SK-N-SH treated with all-trans-retinoic acid at 6 μM for 48 hours (cell line): ENCODE results near the gene TXNDC11.

Experiments
- ATAC-seq: fragments of 200-7000 bp; cut with Tn5 transposase; 3 replicates; pipeline ENCODE4 v1.9.1; 2020; ENCODE audit warnings: mild to moderate bottlenecking, moderate library complexity
- ARNTL ChIP-seq: fragments of 450-650 bp; formaldehyde crosslinking; IDR thresholded peaks from 2 replicates; pipeline ENCODE4 v1.5.0; 2020; ENCODE audit warnings: low read depth, mild to moderate bottlenecking, moderate library complexity, borderline replicate concordance
- BACH2 ChIP-seq: fragments of 250-450 bp; sonication (Bioruptor Pico); IDR thresholded peaks from 2 replicates; pipeline ENCODE4 v1.9.0; 2021; ENCODE audit warnings: mild to moderate bottlenecking, borderline replicate concordance
- CSDC2 ChIP-seq: fragments of 250-450 bp; sonication (Bioruptor Pico); IDR thresholded peaks from 2 replicates; pipeline ENCODE4 v1.5.0; 2020; ENCODE audit warnings: mild to moderate bottlenecking, moderate library complexity
- ESRRG ChIP-seq: fragments of 250-450 bp; sonication (Bioruptor Pico); IDR thresholded peaks from 2 replicates; pipeline ENCODE4 v1.6.1; 2021; ENCODE audit warnings: mild to moderate bottlenecking
- ISL1 ChIP-seq: fragments of 250-450 bp; sonication (Bioruptor Pico); IDR thresholded peaks from 2 replicates; pipeline ENCODE4 v2.1.2; 2022; ENCODE audit warnings: mild to moderate bottlenecking, moderate library complexity
- OSR1 ChIP-seq: fragments of 250-450 bp; sonication (Bioruptor Pico); IDR thresholded peaks from 2 replicates; pipeline ENCODE4 v1.8.0; 2022; ENCODE audit warnings: moderate library complexity, mild to moderate bottlenecking, inconsistent platforms
- PPARA ChIP-seq: fragments of 250-450 bp; sonication (Bioruptor Pico); IDR thresholded peaks from 2 replicates; pipeline ENCODE4 v1.5.0; 2020; ENCODE audit warnings: mild to moderate bottlenecking, borderline replicate concordance
- RARB ChIP-seq: fragments of 250-450 bp; sonication (Bioruptor Pico); IDR thresholded peaks from 2 replicates; pipeline ENCODE4 v1.8.0; 2021; ENCODE audit warnings: mild to moderate bottlenecking, moderate library complexity
- SNAI2 ChIP-seq: fragments of 250-450 bp; sonication (Bioruptor Pico); IDR thresholded peaks from 2 replicates; pipeline ENCODE4 v1.5.0; 2020; ENCODE audit warnings: mild to moderate bottlenecking, moderate library complexity
- TCF4 ChIP-seq: fragments of 250-450 bp; sonication (Bioruptor Pico); IDR thresholded peaks from 2 replicates; pipeline ENCODE4 v1.8.0; 2021; ENCODE audit warnings: mild to moderate bottlenecking, moderate library complexity, borderline replicate concordance
- TOX ChIP-seq: fragments of 250-450 bp; sonication (Bioruptor Pico); IDR thresholded peaks from 2 replicates; pipeline ENCODE4 v1.8.0; 2021; ENCODE audit warnings: mild to moderate bottlenecking, moderate library complexity, borderline replicate concordance
- ZC3H10 ChIP-seq: fragments of 250-450 bp; sonication (Bioruptor Pico); IDR thresholded peaks from 2 replicates; pipeline ENCODE4 v1.5.1; 2021; ENCODE audit warnings: mild to moderate bottlenecking, moderate library complexity
- ZFP3 ChIP-seq: fragments of 250-450 bp; sonication (Bioruptor Pico); IDR thresholded peaks from 2 replicates; pipeline ENCODE4 v1.5.0; 2020; ENCODE audit warnings: mild to moderate bottlenecking, moderate library complexity
- ZFP30 ChIP-seq: fragments of 450-650 bp; formaldehyde crosslinking; IDR thresholded peaks from 2 replicates; pipeline ENCODE4 v1.5.0; 2022; ENCODE audit warnings: mild to moderate bottlenecking, moderate library complexity
- ZNF565 ChIP-seq: fragments of 450-650 bp; formaldehyde crosslinking; conservative IDR thresholded peaks from 2 replicates; pipeline ENCODE4 v1.5.0; 2020; ENCODE audit warnings: low read depth, mild to moderate bottlenecking, moderate library complexity
- ZNF70 ChIP-seq: fragments of 450-650 bp; formaldehyde crosslinking; IDR thresholded peaks from 2 replicates; pipeline ENCODE4 v1.5.0; 2020; ENCODE audit warnings: mild to moderate bottlenecking, moderate library complexity
- TF ChIP-seq, protein P1 (sequence below): fragments of 250-450 bp; sonication (Bioruptor Pico); IDR thresholded peaks from 2 replicates; pipeline ENCODE4 v1.5.0; 2020; ENCODE audit warnings: mild to moderate bottlenecking, moderate library complexity
- TF ChIP-seq, protein P2 (sequence below): fragments of 250-450 bp; sonication (Bioruptor Pico); IDR thresholded peaks from 2 replicates; pipeline ENCODE4 v1.5.1; 2020; ENCODE audit warnings: low read depth, mild to moderate bottlenecking, moderate library complexity
- TF ChIP-seq, protein P3 (sequence below): fragments of 250-450 bp; sonication (Bioruptor Pico); IDR thresholded peaks from 2 replicates; pipeline ENCODE4 v1.8.0; 2021; ENCODE audit warnings: low read depth, mild to moderate bottlenecking, moderate library complexity, borderline replicate concordance
- TF ChIP-seq, protein P4 (sequence below): fragments of 250-450 bp; sonication (Bioruptor Pico); IDR thresholded peaks from 2 replicates; pipeline ENCODE4 v1.5.1; 2021; ENCODE audit warnings: mild to moderate bottlenecking, moderate library complexity
- TF ChIP-seq, protein P5 (sequence below): fragments of 250-450 bp; sonication (Bioruptor Pico); IDR thresholded peaks from 2 replicates; pipeline ENCODE4 v1.8.0; 2020; ENCODE audit warnings: mild to moderate bottlenecking, moderate library complexity, borderline replicate concordance

Gene TXNDC11

DNA sequence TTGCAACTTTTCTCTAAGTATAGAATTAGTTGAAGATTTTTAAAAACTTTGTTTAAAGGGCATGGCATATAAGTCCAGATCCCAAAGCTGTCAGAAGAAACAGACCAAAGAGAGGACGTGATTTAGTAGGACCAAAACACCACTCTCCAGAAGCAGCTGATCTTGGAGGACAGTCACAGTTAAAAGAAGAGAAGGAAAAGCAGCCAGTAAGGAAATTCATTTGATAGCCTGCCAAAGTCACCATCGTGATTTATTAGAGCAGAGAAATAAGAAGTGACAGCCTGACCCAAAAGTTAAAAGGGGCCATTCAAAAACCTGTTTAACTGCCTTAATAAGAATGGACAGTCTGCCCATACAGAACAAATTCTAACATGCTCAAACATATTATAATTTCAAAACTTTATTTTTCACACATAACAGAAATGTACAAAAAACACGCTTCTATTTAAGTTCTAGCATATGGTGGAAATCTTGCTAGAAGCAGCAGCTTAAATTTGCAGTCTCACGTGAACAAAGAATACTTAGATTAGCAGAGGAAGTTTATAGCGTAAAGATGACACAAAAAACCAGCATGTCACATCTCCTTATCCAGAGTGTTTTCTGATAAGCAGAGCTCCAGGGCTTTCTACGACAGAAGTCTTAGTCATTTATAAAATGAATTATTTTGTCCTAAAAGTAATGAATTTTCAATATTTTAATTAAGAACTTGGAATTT, 37.2 kb downstream of the TXNDC11 start (continued):
- TF ChIP-seq, protein P1, sequence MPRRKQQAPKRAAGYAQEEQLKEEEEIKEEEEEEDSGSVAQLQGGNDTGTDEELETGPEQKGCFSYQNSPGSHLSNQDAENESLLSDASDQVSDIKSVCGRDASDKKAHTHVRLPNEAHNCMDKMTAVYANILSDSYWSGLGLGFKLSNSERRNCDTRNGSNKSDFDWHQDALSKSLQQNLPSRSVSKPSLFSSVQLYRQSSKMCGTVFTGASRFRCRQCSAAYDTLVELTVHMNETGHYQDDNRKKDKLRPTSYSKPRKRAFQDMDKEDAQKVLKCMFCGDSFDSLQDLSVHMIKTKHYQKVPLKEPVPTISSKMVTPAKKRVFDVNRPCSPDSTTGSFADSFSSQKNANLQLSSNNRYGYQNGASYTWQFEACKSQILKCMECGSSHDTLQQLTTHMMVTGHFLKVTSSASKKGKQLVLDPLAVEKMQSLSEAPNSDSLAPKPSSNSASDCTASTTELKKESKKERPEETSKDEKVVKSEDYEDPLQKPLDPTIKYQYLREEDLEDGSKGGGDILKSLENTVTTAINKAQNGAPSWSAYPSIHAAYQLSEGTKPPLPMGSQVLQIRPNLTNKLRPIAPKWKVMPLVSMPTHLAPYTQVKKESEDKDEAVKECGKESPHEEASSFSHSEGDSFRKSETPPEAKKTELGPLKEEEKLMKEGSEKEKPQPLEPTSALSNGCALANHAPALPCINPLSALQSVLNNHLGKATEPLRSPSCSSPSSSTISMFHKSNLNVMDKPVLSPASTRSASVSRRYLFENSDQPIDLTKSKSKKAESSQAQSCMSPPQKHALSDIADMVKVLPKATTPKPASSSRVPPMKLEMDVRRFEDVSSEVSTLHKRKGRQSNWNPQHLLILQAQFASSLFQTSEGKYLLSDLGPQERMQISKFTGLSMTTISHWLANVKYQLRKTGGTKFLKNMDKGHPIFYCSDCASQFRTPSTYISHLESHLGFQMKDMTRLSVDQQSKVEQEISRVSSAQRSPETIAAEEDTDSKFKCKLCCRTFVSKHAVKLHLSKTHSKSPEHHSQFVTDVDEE (CRISPR knock-in tag): no peak
- TF ChIP-seq ZNF70 (CRISPR knock-in tag): no peak
- TF ChIP-seq OSR1 (CRISPR knock-in tag): no peak
- no peak for TF ChIP-seq ZFP30 (CRISPR knock-in tag)
- TF ChIP-seq SNAI2 (CRISPR knock-in tag): no peak
- no peak for TF ChIP-seq ZNF565 (CRISPR knock-in tag)

DNA sequence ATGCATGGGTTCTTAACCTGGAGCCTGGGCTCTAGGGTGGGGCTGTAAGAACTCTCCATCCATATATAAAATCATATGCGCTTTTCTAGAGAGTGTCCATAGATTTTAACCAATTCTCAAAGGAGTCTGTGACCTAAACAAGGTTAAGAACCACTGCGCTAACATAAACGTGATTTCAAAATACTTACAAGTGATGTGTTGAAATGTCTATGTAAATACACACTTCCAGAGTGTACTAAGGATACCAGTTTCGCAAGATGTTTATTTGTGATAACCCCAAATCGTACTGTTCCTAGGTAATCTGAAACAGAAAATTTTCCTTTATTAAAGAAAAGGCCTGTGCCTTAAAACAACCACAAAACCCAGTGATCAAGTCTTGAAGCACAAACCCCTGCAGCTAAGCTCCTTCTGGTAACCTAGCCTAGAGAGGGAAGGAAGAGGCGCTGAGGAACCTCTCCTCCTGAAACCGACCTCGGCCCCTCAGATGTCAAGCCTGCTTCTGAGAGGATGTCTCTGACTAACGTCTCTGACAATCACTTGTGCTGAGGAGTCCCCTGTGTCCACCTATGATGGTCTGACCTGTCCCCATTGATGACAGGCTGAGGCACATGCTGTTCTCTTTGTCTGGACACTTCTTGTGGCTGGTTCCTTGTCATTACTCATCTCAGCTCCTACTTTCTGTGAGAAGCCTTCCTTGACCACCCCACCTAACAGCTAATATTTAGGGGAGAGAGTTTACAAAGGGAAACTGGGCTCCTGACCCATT, 42.2 kb downstream of the TXNDC11 start:
- TF ChIP-seq, protein P2, sequence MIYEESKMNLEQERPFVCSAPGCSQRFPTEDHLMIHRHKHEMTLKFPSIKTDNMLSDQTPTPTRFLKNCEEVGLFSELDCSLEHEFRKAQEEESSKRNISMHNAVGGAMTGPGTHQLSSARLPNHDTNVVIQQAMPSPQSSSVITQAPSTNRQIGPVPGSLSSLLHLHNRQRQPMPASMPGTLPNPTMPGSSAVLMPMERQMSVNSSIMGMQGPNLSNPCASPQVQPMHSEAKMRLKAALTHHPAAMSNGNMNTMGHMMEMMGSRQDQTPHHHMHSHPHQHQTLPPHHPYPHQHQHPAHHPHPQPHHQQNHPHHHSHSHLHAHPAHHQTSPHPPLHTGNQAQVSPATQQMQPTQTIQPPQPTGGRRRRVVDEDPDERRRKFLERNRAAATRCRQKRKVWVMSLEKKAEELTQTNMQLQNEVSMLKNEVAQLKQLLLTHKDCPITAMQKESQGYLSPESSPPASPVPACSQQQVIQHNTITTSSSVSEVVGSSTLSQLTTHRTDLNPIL (CRISPR knock-in tag): no peak
- TF ChIP-seq ZNF565 (CRISPR knock-in tag): no peak
- no peak for TF ChIP-seq ZFP30 (CRISPR knock-in tag)
- TF ChIP-seq ISL1 (CRISPR knock-in tag): no peak
- TF ChIP-seq TOX: no peak
- no peak for TF ChIP-seq PPARA
- TF ChIP-seq ARNTL (CRISPR knock-in tag): no peak
- no peak for TF ChIP-seq RARB (CRISPR knock-in tag)
- TF ChIP-seq, protein P1 (CRISPR knock-in tag): no peak
- TF ChIP-seq ESRRG (CRISPR knock-in tag): no peak
- TF ChIP-seq, protein P3, sequence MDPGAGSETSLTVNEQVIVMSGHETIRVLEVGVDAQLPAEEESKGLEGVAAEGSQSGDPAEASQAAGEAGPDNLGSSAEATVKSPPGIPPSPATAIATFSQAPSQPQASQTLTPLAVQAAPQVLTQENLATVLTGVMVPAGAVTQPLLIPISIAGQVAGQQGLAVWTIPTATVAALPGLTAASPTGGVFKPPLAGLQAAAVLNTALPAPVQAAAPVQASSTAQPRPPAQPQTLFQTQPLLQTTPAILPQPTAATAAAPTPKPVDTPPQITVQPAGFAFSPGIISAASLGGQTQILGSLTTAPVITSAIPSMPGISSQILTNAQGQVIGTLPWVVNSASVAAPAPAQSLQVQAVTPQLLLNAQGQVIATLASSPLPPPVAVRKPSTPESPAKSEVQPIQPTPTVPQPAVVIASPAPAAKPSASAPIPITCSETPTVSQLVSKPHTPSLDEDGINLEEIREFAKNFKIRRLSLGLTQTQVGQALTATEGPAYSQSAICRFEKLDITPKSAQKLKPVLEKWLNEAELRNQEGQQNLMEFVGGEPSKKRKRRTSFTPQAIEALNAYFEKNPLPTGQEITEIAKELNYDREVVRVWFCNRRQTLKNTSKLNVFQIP (CRISPR knock-in tag): no peak
- TF ChIP-seq ZNF70 (CRISPR knock-in tag): no peak
- TF ChIP-seq, protein P4, sequence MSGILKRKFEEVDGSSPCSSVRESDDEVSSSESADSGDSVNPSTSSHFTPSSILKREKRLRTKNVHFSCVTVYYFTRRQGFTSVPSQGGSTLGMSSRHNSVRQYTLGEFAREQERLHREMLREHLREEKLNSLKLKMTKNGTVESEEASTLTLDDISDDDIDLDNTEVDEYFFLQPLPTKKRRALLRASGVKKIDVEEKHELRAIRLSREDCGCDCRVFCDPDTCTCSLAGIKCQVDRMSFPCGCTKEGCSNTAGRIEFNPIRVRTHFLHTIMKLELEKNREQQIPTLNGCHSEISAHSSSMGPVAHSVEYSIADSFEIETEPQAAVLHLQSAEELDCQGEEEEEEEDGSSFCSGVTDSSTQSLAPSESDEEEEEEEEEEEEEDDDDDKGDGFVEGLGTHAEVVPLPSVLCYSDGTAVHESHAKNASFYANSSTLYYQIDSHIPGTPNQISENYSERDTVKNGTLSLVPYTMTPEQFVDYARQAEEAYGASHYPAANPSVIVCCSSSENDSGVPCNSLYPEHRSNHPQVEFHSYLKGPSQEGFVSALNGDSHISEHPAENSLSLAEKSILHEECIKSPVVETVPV (CRISPR knock-in tag): no peak
- TF ChIP-seq CSDC2: no peak
- no peak for TF ChIP-seq ZC3H10
- TF ChIP-seq, all 23 proteins: peak for 0
- ATAC-seq: no peak

DNA sequence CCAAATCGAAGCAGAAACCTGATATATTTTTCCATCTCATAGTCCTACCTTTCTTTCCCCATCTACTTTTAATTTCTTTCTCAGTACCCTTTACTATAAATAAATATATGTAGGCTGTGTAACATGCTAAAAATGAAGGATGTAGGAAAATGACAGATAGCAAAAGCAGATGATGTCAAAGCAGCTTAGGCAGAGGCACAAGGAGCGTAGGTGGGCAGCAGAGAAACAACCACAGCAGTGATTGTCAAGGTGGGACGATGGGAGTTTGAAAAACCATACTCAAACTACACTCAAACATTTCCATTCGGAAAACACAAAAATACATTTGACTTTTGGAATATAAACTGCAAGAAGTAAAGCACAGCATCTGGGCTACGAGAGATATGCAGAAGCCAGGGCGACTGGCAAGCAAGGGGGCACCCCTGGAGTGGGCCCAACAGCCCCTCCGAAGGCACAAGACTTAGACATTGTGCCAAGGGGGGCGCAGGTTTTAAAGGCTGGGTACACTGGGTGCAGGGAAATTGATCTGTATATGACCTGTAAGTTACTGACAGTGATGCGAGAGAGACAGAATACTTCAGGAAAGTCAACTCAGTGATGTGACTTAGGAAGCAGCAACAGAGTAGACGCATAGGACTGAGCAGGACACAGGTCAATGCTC, 43.3 kb downstream of the TXNDC11 start:
- TF ChIP-seq ZC3H10 (no peak), ZNF565 (CRISPR knock-in tag) (no peak), BACH2 (CRISPR knock-in tag) (no peak), TCF4 (no peak), OSR1 (CRISPR knock-in tag) (no peak), TOX (no peak), ZFP3 (no peak), ISL1 (CRISPR knock-in tag) (no peak)
- TF ChIP-seq, protein P3 (CRISPR knock-in tag): no peak
- TF ChIP-seq, protein P5, sequence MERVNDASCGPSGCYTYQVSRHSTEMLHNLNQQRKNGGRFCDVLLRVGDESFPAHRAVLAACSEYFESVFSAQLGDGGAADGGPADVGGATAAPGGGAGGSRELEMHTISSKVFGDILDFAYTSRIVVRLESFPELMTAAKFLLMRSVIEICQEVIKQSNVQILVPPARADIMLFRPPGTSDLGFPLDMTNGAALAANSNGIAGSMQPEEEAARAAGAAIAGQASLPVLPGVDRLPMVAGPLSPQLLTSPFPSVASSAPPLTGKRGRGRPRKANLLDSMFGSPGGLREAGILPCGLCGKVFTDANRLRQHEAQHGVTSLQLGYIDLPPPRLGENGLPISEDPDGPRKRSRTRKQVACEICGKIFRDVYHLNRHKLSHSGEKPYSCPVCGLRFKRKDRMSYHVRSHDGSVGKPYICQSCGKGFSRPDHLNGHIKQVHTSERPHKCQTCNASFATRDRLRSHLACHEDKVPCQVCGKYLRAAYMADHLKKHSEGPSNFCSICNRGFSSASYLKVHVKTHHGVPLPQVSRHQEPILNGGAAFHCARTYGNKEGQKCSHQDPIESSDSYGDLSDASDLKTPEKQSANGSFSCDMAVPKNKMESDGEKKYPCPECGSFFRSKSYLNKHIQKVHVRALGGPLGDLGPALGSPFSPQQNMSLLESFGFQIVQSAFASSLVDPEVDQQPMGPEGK (CRISPR knock-in tag): no peak
- no peak for ATAC-seq
